Gastrocnemius medialis (tissue), 4 donors: Measurements from ENCODE around the gene DOCK11. TPM values are rescaled to one million over a fixed set of nuclear protein-coding genes. Genes with fewer than 3 reads are reported as not detected.

Experiments used
- ATAC-seq, 2 donors: fragments of 150-250 bp; one replicate each; pipeline ENCODE4 v1.9.1; 2016
- DNase-seq, 2 donors: peaks; one replicate each; pipeline ENCODE4 v3.0.0-alpha.2; 2019
- H3K27ac ChIP-seq, 4 donors: fragments of 200-600 bp; sonication (generic); 1 replicate in 1 of 4; 2 replicates in 3 of 4; pipeline ENCODE4 v1.5.1; 2016 to 2018; ENCODE audit warnings: mild to moderate bottlenecking in 2 of 4, moderate library complexity in 1 of 4
- H3K27me3 ChIP-seq, 3 donors: fragments of 200-600 bp; sonication (generic) in 2 of 3; 1 replicate in 1 of 3; 2 replicates in 2 of 3; pipeline versions ENCODE4 v1.5.1 to v1.6.0; 2016 to 2019; ENCODE audit warnings: mild to moderate bottlenecking in 1 of 3, moderate library complexity in 1 of 3
- H3K36me3 ChIP-seq, 2 donors: fragments of 200-600 bp; sonication (generic) in 1 of 2; one replicate each; pipeline ENCODE4 v1.5.1; 2017 to 2018
- H3K4me1 ChIP-seq, 2 donors: fragments of 200-600 bp; sonication (generic) in 1 of 2; one replicate each; pipeline ENCODE4 v1.5.1; 2016 to 2017; ENCODE audit warnings: mild to moderate bottlenecking in 2 of 2
- H3K4me3 ChIP-seq, 4 donors: fragments of 200-600 bp; sonication (generic) in 3 of 4; 1 replicate in 1 of 4; 2 replicates in 3 of 4; pipeline ENCODE4 v1.5.1; 2016 to 2019; ENCODE audit warnings: mild to moderate bottlenecking in 2 of 4
- H3K9me3 ChIP-seq, 3 donors: fragments of 200-600 bp; sonication (generic) in 2 of 3; 1 replicate in 1 of 3; 2 replicates in 2 of 3; pipeline ENCODE4 v1.5.1; 2016 to 2019
- CTCF ChIP-seq, 5 experiments: fragments of 450-650 bp in 3 of 5; fragments of 200-600 bp in 2 of 5; sonication (generic) in 2 of 5; IDR thresholded peaks in 4 of 5; conservative IDR thresholded peaks in 1 of 5; 1 replicate in 4 of 5; 2 replicates in 1 of 5; pipeline ENCODE4 v1.5.1; 2016 to 2019; ENCODE audit warnings: antibody characterized with exemption in 5 of 5, mild to moderate bottlenecking in 3 of 5, moderate library complexity in 3 of 5
- POLR2A ChIP-seq, 2 donors: fragments of 450-650 bp; IDR thresholded peaks; one replicate each; pipeline ENCODE4 v1.6.1; 2017; ENCODE audit warnings: antibody characterized with exemption in 2 of 2, mild to moderate bottlenecking in 2 of 2, moderate library complexity in 2 of 2
- in situ Hi-C, 4 donors: fragments of 200-750 bp; cut with MboI; loops; one replicate each; pipeline versions ENCODE4 v1.15.0 to v1.8.0; 2017; ENCODE audit warnings: low sequenced_read_pairs in 4 of 4
- intact Hi-C: fragments of 100-400 bp; cut with DNase I; formaldehyde crosslinking; loops from one replicate; pipeline ENCODE4 v1.15.1; 2023; ENCODE audit warnings: low total_unique reads
- total RNA-seq, 4 donors: library from RNA; depleted of rRNA; stranded (reverse); fragments of >200 nt; gene quantifications; one replicate each; pipeline versions ENCODE4 v1.1.0 to v1.2.3, GENCODE V29; 2016

Gene DOCK11
- total RNA-seq, 4 donors from 2014 or later = 2.3 to 5.7 (median 3.2) TPM

GRCh38 chrX:118493653-118494297 is 1.8 kb upstream of the DOCK11 start:
- intact Hi-C loops (no loop called here), in situ Hi-C loops (no loop called here)
- no peaks in the 10 kb centered on the region for H3K4me1 ChIP-seq
- DNase-seq = no peak
- no peak for ATAC-seq
- H3K36me3 ChIP-seq = no peaks in the 10 kb centered on the region
- no peak overlapping the region for H3K27ac ChIP-seq
- no peak overlapping the region for H3K4me3 ChIP-seq
- H3K9me3 ChIP-seq = no peaks in the 10 kb centered on the region
- TF ChIP-seq CTCF (IDR thresholded peaks at IDR 0.05 in 4 of 5, conservative IDR thresholded peaks at IDR 0.05 in 1 of 5) (no peak), POLR2A (IDR thresholded peaks at IDR 0.05) (no peak)
- H3K27me3 ChIP-seq = peaks cover 0 to 26% (median 8%) of the 10 kb centered on the region in 3 donors

GRCh38 chrX:118495958-118496762 is 545 bp downstream of the DOCK11 start:
- ATAC-seq (peak; percentile 21 to 26), DNase-seq (peak; percentile 4 to 26)
- TF ChIP-seq POLR2A (IDR thresholded peaks at IDR 0.05) = no peak
- no peak for TF ChIP-seq CTCF (IDR thresholded peaks at IDR 0.05 in 4 of 5, conservative IDR thresholded peaks at IDR 0.05 in 1 of 5)
- peaks cover 0 to 33% (median 8%) of the 10 kb centered on the region in 3 donors for H3K27me3 ChIP-seq
- in situ Hi-C loops (no loop called here), intact Hi-C loops (no loop called here)
- H3K27ac ChIP-seq = peak overlapping the region; percentile 47 to 64 (median 58)
- H3K4me1 ChIP-seq = no peaks in the 10 kb centered on the region
- H3K4me3 ChIP-seq = peak overlapping the region; percentile 51 to 56 (median 54)
- H3K9me3 ChIP-seq = no peaks in the 10 kb centered on the region
- H3K36me3 ChIP-seq = no peaks in the 10 kb centered on the region

- H3K27ac ChIP-seq = peak overlapping the region; percentile 10 to 64 (median 58)
- in situ Hi-C loops = no loop called here
- intact Hi-C loops = no loop called here
- no peaks in the 10 kb centered on the region for H3K36me3 ChIP-seq
- H3K9me3 ChIP-seq = no peaks in the 10 kb centered on the region
- DNase-seq (no peak), ATAC-seq (no peak)
- peak overlapping the region; percentile 51 to 56 (median 54) for H3K4me3 ChIP-seq
- no peak for TF ChIP-seq POLR2A (IDR thresholded peaks at IDR 0.05)
- TF ChIP-seq CTCF (IDR thresholded peaks at IDR 0.05 in 4 of 5, conservative IDR thresholded peaks at IDR 0.05 in 1 of 5) = no peak
- no peaks in the 10 kb centered on the region for H3K4me1 ChIP-seq
- peaks cover 0 to 33% (median 8%) of the 10 kb centered on the region in 3 donors for H3K27me3 ChIP-seq
Observed at GRCh38 chrX:118496763-118497079, 1.1 kb downstream of the DOCK11 start.

DNA sequence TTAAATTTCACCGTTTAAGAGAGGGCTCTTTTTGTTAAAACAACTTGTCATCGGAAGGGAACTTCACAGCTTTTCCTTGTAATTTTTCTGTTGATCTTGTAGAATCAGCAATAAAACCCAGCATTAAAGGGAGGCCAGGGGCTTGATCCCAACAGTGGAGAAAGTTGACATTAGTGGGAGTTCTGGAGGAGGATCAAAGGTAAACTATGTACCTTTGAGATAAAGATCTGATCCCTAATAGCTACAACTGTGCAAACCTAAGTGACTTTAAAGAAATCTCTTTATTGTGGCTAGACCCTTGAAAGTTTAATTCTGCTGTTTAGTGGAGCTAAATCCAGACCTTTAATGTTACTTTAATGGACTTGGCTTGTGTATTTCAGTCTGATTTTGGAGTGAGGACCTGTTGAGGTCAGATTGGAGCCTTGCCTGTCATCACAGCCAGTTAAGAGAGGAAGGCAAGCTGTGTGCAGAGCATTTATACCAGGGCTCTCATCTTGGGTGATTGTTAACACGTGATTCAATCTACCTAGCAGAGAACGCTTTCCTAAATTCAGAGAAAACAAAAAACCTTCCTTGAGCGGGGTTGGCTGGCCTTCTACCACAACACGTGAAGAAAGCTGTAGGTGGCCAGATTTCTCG is 1.7 kb downstream of the DOCK11 start:
- no peaks in the 10 kb centered on the region for H3K4me1 ChIP-seq
- intact Hi-C loops (no loop called here), in situ Hi-C loops (no loop called here)
- H3K9me3 ChIP-seq = no peaks in the 10 kb centered on the region
- ATAC-seq (no peak), DNase-seq (no peak)
- peak overlapping the region in 3 of 4 donors; percentile 51 to 56 (median 56) for H3K4me3 ChIP-seq
- TF ChIP-seq POLR2A (IDR thresholded peaks at IDR 0.05) = no peak
- TF ChIP-seq CTCF (IDR thresholded peaks at IDR 0.05 in 4 of 5, conservative IDR thresholded peaks at IDR 0.05 in 1 of 5) = no peak
- no peaks in the 10 kb centered on the region for H3K36me3 ChIP-seq
- peak overlapping the region in 1 of 4 donors; percentile 64 for H3K27ac ChIP-seq
- H3K27me3 ChIP-seq = peaks cover 0 to 33% (median 8%) of the 10 kb centered on the region in 3 donors
